H1 (cell line): Measurements from ENCODE around the gene DTX4. TPM values are rescaled to one million over a fixed set of nuclear protein-coding genes. Genes with fewer than 3 reads are reported as not detected.

Source experiments
- CTCF ChIA-PET: fragments of 300-600 bp; sonication (Branson Sonifier 250); formaldehyde crosslinking; loops from one replicate; lab custom pipeline; 2021; ENCODE audit not compliant: partially characterized antibody; lab: Charles Lee
- POLR2A ChIA-PET: fragments of 300-600 bp; sonication (Branson Sonifier 250); formaldehyde crosslinking; loops from one replicate; lab custom pipeline; 2021; ENCODE audit warnings: inconsistent platforms; ENCODE audit not compliant: partially characterized antibody; lab: Charles Lee
- DNase-seq, 2 experiments: peaks; one replicate each; pipeline versions ENCODE4 v3.0.0 to v3.0.0-alpha.2; 2010 to 2022; ENCODE audit warnings: low spot score in 2 of 2, low read depth in 1 of 2, mixed read lengths in 1 of 2
- FAIRE-seq: peaks from 2 replicates; lab custom pipeline; 2011; peaks lifted over from hg19 to GRCh38; lab: Jason Lieb, UNC
- H2AFZ ChIP-seq: 2 replicates; pipeline ENCODE4 v1.8.1; 2012; ENCODE audit warnings: low read length, inconsistent platforms
- H2AK5ac ChIP-seq: 2 replicates; pipeline ENCODE4 v1.6.1; 2013; ENCODE audit warnings: low read depth, low read length
- H2BK120ac ChIP-seq: replicated peaks from 2 replicates; pipeline ENCODE3; 2013; ENCODE audit warnings: low read depth, low read length, inconsistent platforms
- H2BK12ac ChIP-seq: 2 replicates; pipeline ENCODE4 v1.6.1; 2013; ENCODE audit warnings: low read depth, low read length
- H2BK15ac ChIP-seq: 2 replicates; pipeline ENCODE4 v1.6.1; 2013; ENCODE audit warnings: low read length
- H2BK20ac ChIP-seq: 2 replicates; pipeline ENCODE4 v1.6.1; 2013; ENCODE audit warnings: low read length
- H2BK5ac ChIP-seq: 2 replicates; pipeline ENCODE4 v1.6.1; 2013; ENCODE audit warnings: low read depth, low read length
- H3K14ac ChIP-seq: 2 replicates; pipeline ENCODE4 v1.6.1; 2013; ENCODE audit warnings: inconsistent platforms; ENCODE audit not compliant: insufficient read length
- H3K18ac ChIP-seq: 2 replicates; pipeline ENCODE4 v1.6.1; 2013; ENCODE audit warnings: low read length; ENCODE audit errors: extremely low read depth
- H3K23ac ChIP-seq: 2 replicates; pipeline ENCODE4 v1.6.1; 2013; ENCODE audit warnings: inconsistent platforms; ENCODE audit not compliant: insufficient read length
- H3K23me2 ChIP-seq: 2 replicates; pipeline ENCODE4 v1.6.1; 2013; ENCODE audit warnings: low read depth, low read length
- H3K27ac ChIP-seq: 2 replicates; pipeline ENCODE4 v1.6.1; 2011; ENCODE audit warnings: low read depth, low read length, inconsistent platforms
- H3K27me3 ChIP-seq, 4 experiments: replicated peaks in 1 of 4; 1 replicate in 1 of 4; 2 replicates in 3 of 4; pipeline versions ENCODE4 v1.6.1 to v1.8.1; 2011 to 2013; ENCODE audit warnings: low read length in 3 of 4, mild to moderate bottlenecking in 3 of 4, inconsistent platforms in 2 of 4, mixed read lengths in 2 of 4, moderate library complexity in 1 of 4; ENCODE audit not compliant: control insufficient read depth in 3 of 4, insufficient read depth in 3 of 4; ENCODE audit errors: extremely low read depth in 1 of 4
- H3K36me3 ChIP-seq, 4 experiments: 2 replicates each; pipeline versions ENCODE4 v1.6.1 to v1.8.1; 2011 to 2013; ENCODE audit warnings: mild to moderate bottlenecking in 4 of 4, low read length in 3 of 4, moderate library complexity in 2 of 4, control low read depth in 1 of 4, inconsistent platforms in 1 of 4; ENCODE audit not compliant: insufficient read depth in 4 of 4, control insufficient read depth in 2 of 4
- H3K4ac ChIP-seq: replicated peaks from 2 replicates; pipeline ENCODE3; 2013; ENCODE audit warnings: low read length, low read depth, mixed read lengths, inconsistent platforms; ENCODE audit not compliant: insufficient read length
- H3K4me1 ChIP-seq, 4 experiments: replicated peaks in 1 of 4; 1 replicate in 1 of 4; 2 replicates in 3 of 4; pipeline versions ENCODE4 v1.6.1 to v1.8.1; 2011 to 2013; ENCODE audit warnings: low read length in 3 of 4, inconsistent platforms in 2 of 4, mixed read lengths in 1 of 4; ENCODE audit not compliant: insufficient read depth in 4 of 4, control insufficient read depth in 3 of 4
- H3K4me2 ChIP-seq, 2 experiments: 2 replicates each; pipeline versions ENCODE4 v1.6.1 to v1.8.1; 2011 to 2013; ENCODE audit warnings: low read depth in 2 of 2, low read length in 2 of 2, control low read depth in 1 of 2, inconsistent platforms in 1 of 2, mild to moderate bottlenecking in 1 of 2; ENCODE audit not compliant: insufficient read depth in 1 of 2
- H3K4me3 ChIP-seq, 4 experiments: fragments of 200-600, 300-600 bp in 1 of 4; sonication (generic), shearing (Covaris generic), sonication (Bioruptor Twin) in 1 of 4; 2 replicates each; pipeline versions ENCODE4 v1.5.1 to v1.8.1; 2011 to 2016; ENCODE audit warnings: low read length in 4 of 4, low read depth in 3 of 4, control low read depth in 2 of 4, inconsistent platforms in 2 of 4, mild to moderate bottlenecking in 2 of 4, mixed read lengths in 1 of 4, moderate library complexity in 1 of 4; ENCODE audit not compliant: insufficient read depth in 2 of 4; ENCODE audit errors: extremely low read depth in 1 of 4
- H3K56ac ChIP-seq: replicated peaks from 2 replicates; pipeline ENCODE3; 2013; ENCODE audit warnings: low read depth, mild to moderate bottlenecking, mixed read lengths, low read length, inconsistent platforms; ENCODE audit not compliant: insufficient read length
- H3K79me1 ChIP-seq: 2 replicates; pipeline ENCODE4 v1.6.1; 2013; ENCODE audit warnings: low read depth, low read length, control low read depth
- H3K79me2 ChIP-seq, 2 experiments: 2 replicates each; pipeline versions ENCODE4 v1.6.1 to v1.8.1; 2012 to 2013; ENCODE audit warnings: low read length in 2 of 2, mild to moderate bottlenecking in 2 of 2, inconsistent platforms in 1 of 2; ENCODE audit not compliant: insufficient read depth in 2 of 2, control insufficient read depth in 1 of 2
- H3K9ac ChIP-seq, 4 experiments: replicated peaks in 1 of 4; 1 replicate in 1 of 4; 2 replicates in 3 of 4; pipeline versions ENCODE4 v1.6.1 to v1.8.1; 2011 to 2013; ENCODE audit warnings: low read depth in 3 of 4, low read length in 3 of 4, control low read depth in 2 of 4, mild to moderate bottlenecking in 2 of 4, moderate library complexity in 2 of 4, inconsistent platforms in 1 of 4; ENCODE audit errors: extremely low read depth in 1 of 4
- H3K9me3 ChIP-seq, 2 experiments: 2 replicates each; pipeline versions ENCODE4 v1.6.1 to v1.8.1; 2012 to 2013; ENCODE audit warnings: mild to moderate bottlenecking in 2 of 2, moderate library complexity in 2 of 2, control low read depth in 1 of 2, inconsistent platforms in 1 of 2, low read depth in 1 of 2, low read length in 1 of 2, mixed read lengths in 1 of 2; ENCODE audit not compliant: insufficient read depth in 2 of 2
- H4K20me1 ChIP-seq, 2 experiments: replicated peaks in 1 of 2; 2 replicates each; pipeline versions ENCODE3 to v1.8.1; 2011 to 2013; ENCODE audit warnings: inconsistent platforms in 2 of 2, low read length in 2 of 2, mild to moderate bottlenecking in 1 of 2; ENCODE audit not compliant: insufficient read depth in 2 of 2, control insufficient read depth in 1 of 2
- H4K5ac ChIP-seq: 2 replicates; pipeline ENCODE4 v1.6.1; 2013; ENCODE audit warnings: low read length, low read depth, mixed read lengths, inconsistent platforms; ENCODE audit not compliant: insufficient read length
- H4K8ac ChIP-seq: 2 replicates; pipeline ENCODE4 v1.8.0; 2013; ENCODE audit warnings: mild to moderate bottlenecking, moderate library complexity, low read length, inconsistent platforms; ENCODE audit not compliant: insufficient read depth; ENCODE audit errors: extremely low read depth
- H4K91ac ChIP-seq: replicated peaks from 2 replicates; pipeline ENCODE3; 2013; ENCODE audit warnings: low read length, mixed read lengths, inconsistent platforms; ENCODE audit not compliant: insufficient read length
- ASH2L ChIP-seq: fragments of 200-600, 300-600 bp; sonication (generic); IDR thresholded peaks from one replicate; pipeline ENCODE4 v1.7.1; 2017; ENCODE audit warnings: low read length
- MAX ChIP-seq: IDR thresholded peaks from 2 replicates; pipeline ENCODE4 v1.6.1; 2012; ENCODE audit warnings: inconsistent platforms
- POU5F1 ChIP-seq: IDR thresholded peaks from 2 replicates; pipeline ENCODE4 v1.6.1; 2011; ENCODE audit warnings: low read depth, mild to moderate bottlenecking, low read length, moderate library complexity
- RAD21 ChIP-seq, 2 experiments: IDR thresholded peaks in 1 of 2; conservative IDR thresholded peaks in 1 of 2; 2 replicates each; pipeline ENCODE4 v1.6.1; 2011; ENCODE audit warnings: low read depth in 2 of 2, low read length in 2 of 2, improper control_type of control experiment in 1 of 2, inconsistent platforms in 1 of 2, mild to moderate bottlenecking in 1 of 2, moderate library complexity in 1 of 2
- RBBP5 ChIP-seq: IDR thresholded peaks from 2 replicates; pipeline ENCODE4 v1.7.1; 2012; ENCODE audit warnings: low read depth, mild to moderate bottlenecking, inconsistent platforms, low read length, moderate library complexity, borderline replicate concordance
- SRF ChIP-seq: IDR thresholded peaks from 2 replicates; pipeline ENCODE4 v1.6.1; 2011; ENCODE audit warnings: mild to moderate bottlenecking, low read depth, low read length, moderate library complexity
- TEAD4 ChIP-seq: IDR thresholded peaks from 2 replicates; pipeline ENCODE4 v1.6.1; 2012; ENCODE audit warnings: low read depth, low read length, inconsistent platforms, mixed read lengths
- ZNF274 ChIP-seq: IDR thresholded peaks from 2 replicates; pipeline ENCODE4 v1.7.0; 2012; ENCODE audit warnings: low read length, borderline replicate concordance; ENCODE audit errors: extremely low read depth
- WGBS, 2 experiments: shearing (Covaris generic) in 1 of 2; methylation state at CpG; one replicate each; pipeline versions ENCODE4 v1.1.6 to v1.1.7; 2013 to 2015; ENCODE audit warnings: low lambda C conversion rate in 2 of 2, mixed read lengths in 2 of 2, inconsistent platforms in 1 of 2, low coverage in 1 of 2, missing lambda C conversion rate in 1 of 2; ENCODE audit not compliant: insufficient replicate concordance in 2 of 2, insufficient coverage in 1 of 2, insufficient read length in 1 of 2; ENCODE audit errors: extremely low coverage in 1 of 2, missing lambda C conversion rate in 1 of 2; 5-methylcytosine and 5-hydroxymethylcytosine counted together
- polyA plus RNA-seq, 7 experiments: library from polyadenylated mRNA; depleted of rRNA in 3 of 7; stranded (reverse) in 5 of 7; unstranded in 2 of 7; fragments of >200 nt in 5 of 7; fragments of 200-250 nt in 2 of 7; gene quantifications; 1 replicate in 5 of 7; 2 replicates in 1 of 7; 4 replicates in 1 of 7; pipeline versions ENCODE4 v1.2.1 to v1.2.3, GENCODE V29; 2011 to 2013; ENCODE audit warnings: missing spikeins in 2 of 7, mixed read lengths in 2 of 7
- total RNA-seq: library from RNA; stranded (reverse); fragmentation: NEBNext Ultra II Directional; extraction: Animal tissue kit (Norgen Biotek cat#: 25700); gene quantifications from 2 replicates; pipeline ENCODE4 v1.2.1, GENCODE V29; 2021

The DTX4 gene
- total and polyA plus RNA-seq, 2 of the 8 experiments (the other 6 are each of a cell fraction or from before 2014, with no cell fraction given) = 5.1 to 18.8 TPM

GRCh38 chr11:59226396-59226795 is 54.5 kb downstream of the DTX4 start:
- CTCF ChIA-PET = interaction anchor here (0.6 kb wide), 1 partner anchor 329 kb away, joined by 5 read pairs; no protein-coding TSS in a partner anchor

More at GRCh38 chr11:59226396-59226795, 54.5 kb downstream of the DTX4 start:
- H2BK120ac ChIP-seq = no peak overlapping the region
- H3K18ac ChIP-seq = no peak overlapping the region
- FAIRE-seq (no peak), DNase-seq (no peak)
- no peak overlapping the region for H2AFZ ChIP-seq
- no peaks in the 10 kb centered on the region for H3K27me3 ChIP-seq
- H3K36me3 ChIP-seq = no peaks in the 10 kb centered on the region
- no peak overlapping the region for H3K9ac ChIP-seq
- no peak overlapping the region for H3K27ac ChIP-seq
- H3K4me3 ChIP-seq = no peak overlapping the region
- H2BK15ac ChIP-seq = no peak overlapping the region
- H2BK12ac ChIP-seq = no peak overlapping the region
- H4K91ac ChIP-seq = no peak overlapping the region
- no peaks in the 10 kb centered on the region for H3K79me2 ChIP-seq
- H2AK5ac ChIP-seq = no peak overlapping the region
- no peaks in the 10 kb centered on the region for H4K20me1 ChIP-seq
- H3K23ac ChIP-seq = no peak overlapping the region
- H2BK5ac ChIP-seq = no peak overlapping the region
- 80% methylated on average over 2 of the region's 2 CpGs; no CpG with 5 or more reads in 1 of the 2 experiments for WGBS, 2 experiments
- no peak overlapping the region for H3K56ac ChIP-seq
- no peak overlapping the region for H4K8ac ChIP-seq
- H3K79me1 ChIP-seq = no peaks in the 10 kb centered on the region
- no peaks in the 10 kb centered on the region; a peak in 1 of 4 replicates for H3K9me3 ChIP-seq
- H3K4ac ChIP-seq = no peak overlapping the region
- H3K14ac ChIP-seq = no peak overlapping the region
- TF ChIP-seq RBBP5 (no peak), ZNF274 (no peak), RAD21 (IDR thresholded peaks at IDR 0.05 in 1 of 2, conservative IDR thresholded peaks at IDR 0.05 in 1 of 2; ENCODE audit: low read depth in 2 of 2, low read length in 2 of 2) (no peak), SRF (no peak), TEAD4 (no peak), POU5F1 (no peak), ASH2L (no peak), MAX (no peak)
- H3K4me2 ChIP-seq = no peak overlapping the region
- H3K4me1 ChIP-seq = no peaks in the 10 kb centered on the region
- H3K23me2 ChIP-seq = no peaks in the 10 kb centered on the region
- POLR2A ChIA-PET = no interaction called here
- no peak overlapping the region for H4K5ac ChIP-seq
- H2BK20ac ChIP-seq = no peak overlapping the region
